ENCODE measurements around the gene ZFAND6. TPM values are rescaled to one million over a fixed set of nuclear protein-coding genes. Genes with fewer than 3 reads are reported as not detected.

Gene ZFAND6
- total RNA-seq, 1 experiment from 2014 or later: 213 TPM

GRCh38 chr15:80170596-80170995, 111.1 kb downstream of the ZFAND6 start:
- no peak for DNase-seq
- no peak overlapping the region for H3K4me3 ChIP-seq (ENCODE audit: insufficient read depth, low read depth, low read length)
- no peaks in the 10 kb centered on the region for H3K36me3 ChIP-seq (replicated peaks; ENCODE audit: control insufficient read depth, insufficient read depth, low read length)
- no peaks in the 10 kb centered on the region for H3K27me3 ChIP-seq (ENCODE audit: control insufficient read depth, insufficient read depth, low read length)

GRCh38 chr15:80171787-80172186, 112.3 kb downstream of the ZFAND6 start:
- H3K36me3 ChIP-seq (replicated peaks; ENCODE audit: control insufficient read depth, insufficient read depth, low read length): no peaks in the 10 kb centered on the region
- no peaks in the 10 kb centered on the region for H3K27me3 ChIP-seq (ENCODE audit: control insufficient read depth, insufficient read depth, low read length)
- no peak overlapping the region for H3K4me3 ChIP-seq (ENCODE audit: insufficient read depth, low read depth, low read length)
- no peak for DNase-seq

- no peak overlapping the region for H3K4me3 ChIP-seq (ENCODE audit: insufficient read depth, low read depth, low read length)
- DNase-seq: no peak
- no peaks in the 10 kb centered on the region for H3K27me3 ChIP-seq (ENCODE audit: control insufficient read depth, insufficient read depth, low read length)
- H3K36me3 ChIP-seq (replicated peaks; ENCODE audit: control insufficient read depth, insufficient read depth, low read length): 0 out of 2 replicates have a peak, but pooled peaks cover 1% of the 10 kb centered on the region
Observed at GRCh38 chr15:80172401-80172800, 112.9 kb downstream of the ZFAND6 start.

- Histone ChIP-seq H3K4me3 (ENCODE audit: insufficient read depth, low read depth, low read length) (no peak overlapping the region), H3K36me3 (replicated peaks; ENCODE audit: control insufficient read depth, insufficient read depth, low read length) (0 out of 2 replicates have a peak, but pooled peaks cover 1% of the 10 kb centered on the region), H3K27me3 (ENCODE audit: control insufficient read depth, insufficient read depth, low read length) (no peaks in the 10 kb centered on the region)
- peak; percentile 87 for DNase-seq
Observed at GRCh38 chr15:80173022-80173759, 113.7 kb downstream of the ZFAND6 start.

GRCh38 chr15:80174017-80174746, 114.7 kb downstream of the ZFAND6 start:
- no peaks in the 10 kb centered on the region for H3K27me3 ChIP-seq (ENCODE audit: control insufficient read depth, insufficient read depth, low read length)
- H3K4me3 ChIP-seq (ENCODE audit: insufficient read depth, low read depth, low read length): no peak overlapping the region
- H3K36me3 ChIP-seq (replicated peaks; ENCODE audit: control insufficient read depth, insufficient read depth, low read length): 0 out of 2 replicates have a peak, but pooled peaks cover 1% of the 10 kb centered on the region
- no peak for DNase-seq

GRCh38 chr15:80175436-80175835, 116.0 kb downstream of the ZFAND6 start:
- Histone ChIP-seq H3K27me3 (ENCODE audit: control insufficient read depth, insufficient read depth, low read length) (no peaks in the 10 kb centered on the region), H3K4me3 (ENCODE audit: insufficient read depth, low read depth, low read length) (no peak overlapping the region), H3K36me3 (replicated peaks; ENCODE audit: control insufficient read depth, insufficient read depth, low read length) (0 out of 2 replicates have a peak, but pooled peaks cover 1% of the 10 kb centered on the region)
- no peak for DNase-seq

GRCh38 chr15:80176443-80176842, 117.0 kb downstream of the ZFAND6 start:
- Histone ChIP-seq H3K36me3 (replicated peaks; ENCODE audit: control insufficient read depth, insufficient read depth, low read length) (0 out of 2 replicates have a peak, but pooled peaks cover 1% of the 10 kb centered on the region), H3K27me3 (ENCODE audit: control insufficient read depth, insufficient read depth, low read length) (no peaks in the 10 kb centered on the region), H3K4me3 (ENCODE audit: insufficient read depth, low read depth, low read length) (no peak overlapping the region)
- no peak for DNase-seq

- DNase-seq: no peak
- Histone ChIP-seq H3K36me3 (replicated peaks; ENCODE audit: control insufficient read depth, insufficient read depth, low read length) (peaks cover 3% of the 10 kb centered on the region; the same call in 1 of the 2 replicates), H3K27me3 (ENCODE audit: control insufficient read depth, insufficient read depth, low read length) (no peaks in the 10 kb centered on the region), H3K4me3 (ENCODE audit: insufficient read depth, low read depth, low read length) (no peak overlapping the region)
Observed at GRCh38 chr15:80177156-80177555, 117.7 kb downstream of the ZFAND6 start.

- no peaks in the 10 kb centered on the region for H3K27me3 ChIP-seq (ENCODE audit: control insufficient read depth, insufficient read depth, low read length)
- no peak for DNase-seq
- peaks cover 4% of the 10 kb centered on the region for H3K36me3 ChIP-seq (replicated peaks; ENCODE audit: control insufficient read depth, insufficient read depth, low read length)
- H3K4me3 ChIP-seq (ENCODE audit: insufficient read depth, low read depth, low read length): no peak overlapping the region
Observed at GRCh38 chr15:80179025-80179759, 119.7 kb downstream of the ZFAND6 start.

GRCh38 chr15:80179935-80180334, 120.5 kb downstream of the ZFAND6 start:
- H3K36me3 ChIP-seq (replicated peaks; ENCODE audit: control insufficient read depth, insufficient read depth, low read length): peaks cover 4% of the 10 kb centered on the region
- H3K4me3 ChIP-seq (ENCODE audit: insufficient read depth, low read depth, low read length): no peak overlapping the region
- no peak for DNase-seq
- H3K27me3 ChIP-seq (ENCODE audit: control insufficient read depth, insufficient read depth, low read length): no peaks in the 10 kb centered on the region

GRCh38 chr15:80180468-80180867, 121.0 kb downstream of the ZFAND6 start:
- Histone ChIP-seq H3K27me3 (ENCODE audit: control insufficient read depth, insufficient read depth, low read length) (no peaks in the 10 kb centered on the region), H3K36me3 (replicated peaks; ENCODE audit: control insufficient read depth, insufficient read depth, low read length) (peaks cover 5% of the 10 kb centered on the region), H3K4me3 (ENCODE audit: insufficient read depth, low read depth, low read length) (no peak overlapping the region)
- peak; percentile 65 for DNase-seq

- Histone ChIP-seq H3K27me3 (ENCODE audit: control insufficient read depth, insufficient read depth, low read length) (no peaks in the 10 kb centered on the region), H3K4me3 (ENCODE audit: insufficient read depth, low read depth, low read length) (no peak overlapping the region), H3K36me3 (replicated peaks; ENCODE audit: control insufficient read depth, insufficient read depth, low read length) (peaks cover 5% of the 10 kb centered on the region)
- DNase-seq: no peak
Observed at GRCh38 chr15:80180986-80181385, 121.5 kb downstream of the ZFAND6 start.

- peaks cover 4% of the 10 kb centered on the region for H3K36me3 ChIP-seq (replicated peaks; ENCODE audit: control insufficient read depth, insufficient read depth, low read length)
- no peak for DNase-seq
- H3K27me3 ChIP-seq (ENCODE audit: control insufficient read depth, insufficient read depth, low read length): no peaks in the 10 kb centered on the region
- no peak overlapping the region for H3K4me3 ChIP-seq (ENCODE audit: insufficient read depth, low read depth, low read length)
Observed at GRCh38 chr15:80182611-80183261, 123.3 kb downstream of the ZFAND6 start.

GRCh38 chr15:80183306-80183705, 123.8 kb downstream of the ZFAND6 start:
- Histone ChIP-seq H3K27me3 (ENCODE audit: control insufficient read depth, insufficient read depth, low read length) (no peaks in the 10 kb centered on the region), H3K36me3 (replicated peaks; ENCODE audit: control insufficient read depth, insufficient read depth, low read length) (peaks cover 4% of the 10 kb centered on the region), H3K4me3 (ENCODE audit: insufficient read depth, low read depth, low read length) (no peak overlapping the region)
- DNase-seq: no peak

Measured in H7 (cell line).